Subcutaneous abdominal adipose tissue (tissue), 5 donors: Measurements from ENCODE around the gene RAG2.
A peak's percentile ranks its signal among the peaks of the same experiment; 100 is the strongest.

Experiments
- H3K27ac ChIP-seq: one replicate; pipeline ENCODE4 v1.7.0; 2013; ENCODE audit warnings: low read depth, mild to moderate bottlenecking, inconsistent platforms, low read length, moderate library complexity
- H3K27me3 ChIP-seq, 5 donors: one replicate each; pipeline ENCODE4 v1.7.0; 2013; ENCODE audit warnings: low read length in 5 of 5, inconsistent platforms in 1 of 5; ENCODE audit not compliant: control insufficient read depth in 5 of 5, insufficient read depth in 4 of 5
- H3K36me3 ChIP-seq, 5 donors: one replicate each; pipeline ENCODE4 v1.7.0; 2013; ENCODE audit warnings: low read length in 5 of 5; ENCODE audit not compliant: control insufficient read depth in 5 of 5, insufficient read depth in 5 of 5
- H3K4me1 ChIP-seq, 5 donors: one replicate each; pipeline ENCODE4 v1.7.0; 2013; ENCODE audit warnings: low read length in 5 of 5, mild to moderate bottlenecking in 3 of 5, moderate library complexity in 1 of 5; ENCODE audit not compliant: control insufficient read depth in 5 of 5, insufficient read depth in 5 of 5
- H3K4me3 ChIP-seq, 5 donors: one replicate each; pipeline ENCODE4 v1.7.0; 2013; ENCODE audit warnings: low read length in 5 of 5, low read depth in 1 of 5
- H3K9ac ChIP-seq, 5 donors: one replicate each; pipeline ENCODE4 v1.7.0; 2013; ENCODE audit warnings: low read length in 5 of 5, mild to moderate bottlenecking in 4 of 5, moderate library complexity in 3 of 5
- H3K9me3 ChIP-seq, 5 donors: one replicate each; pipeline ENCODE4 v1.7.0; 2013; ENCODE audit warnings: low read length in 5 of 5; ENCODE audit not compliant: control insufficient read depth in 5 of 5
- donor health status: healthy.
- donor health status: healthy.
- donor health status: healthy.
- donor health status: healthy.
- donor health status: healthy.

RAG2 gene

DNA sequence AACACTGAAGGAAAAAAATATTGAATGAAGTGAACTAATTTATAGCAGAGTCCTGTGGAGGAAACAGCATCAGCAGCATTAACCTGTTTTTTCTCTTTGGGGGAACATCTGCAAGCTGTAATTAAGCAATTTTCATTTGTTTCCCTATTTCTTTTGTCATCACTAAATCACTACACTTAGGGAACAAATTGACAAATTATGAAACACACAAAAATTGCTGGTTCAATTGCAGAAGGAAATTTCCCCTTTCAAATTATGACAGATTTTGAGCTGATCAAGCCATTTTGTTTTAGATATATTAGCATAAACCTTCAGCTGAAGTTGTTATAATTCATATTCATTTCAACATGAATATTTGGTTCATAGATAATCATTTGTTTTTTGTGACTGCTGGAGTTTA is 22.2 kb upstream of the RAG2 start:
- peaks cover 0 to 11% (median 7%) of the 10 kb centered on the region in 5 donors for H3K4me1 ChIP-seq
- H3K27ac ChIP-seq, result no peak overlapping the region
- no peaks in the 10 kb centered on the region for H3K27me3 ChIP-seq
- no peaks in the 10 kb centered on the region for H3K36me3 ChIP-seq
- H3K9ac ChIP-seq, result no peak overlapping the region
- H3K4me3 ChIP-seq, result no peak overlapping the region
- no peaks in the 10 kb centered on the region for H3K9me3 ChIP-seq

- H3K9me3 ChIP-seq, result no peaks in the 10 kb centered on the region
- peak overlapping the region in 3 of 5 donors; percentile 29 to 45 (median 37) for H3K4me3 ChIP-seq
- no peak overlapping the region for H3K27ac ChIP-seq
- peaks cover 0 to 11% (median 7%) of the 10 kb centered on the region in 5 donors for H3K4me1 ChIP-seq
- no peaks in the 10 kb centered on the region for H3K27me3 ChIP-seq
- H3K9ac ChIP-seq, result peak overlapping the region in 1 of 5 donors; percentile 49
- H3K36me3 ChIP-seq, result no peaks in the 10 kb centered on the region
These were observed 21.5 kb upstream of the RAG2 start for GRCh38 chr11:36619502-36619901.

- Histone ChIP-seq H3K9me3 (no peaks in the 10 kb centered on the region), H3K27ac (no peak overlapping the region), H3K9ac (no peak overlapping the region), H3K36me3 (no peaks in the 10 kb centered on the region), H3K27me3 (no peaks in the 10 kb centered on the region), H3K4me1 (peaks cover 0 to 11% (median 7%) of the 10 kb centered on the region in 5 donors), H3K4me3 (no peak overlapping the region)
These were observed 20.5 kb upstream of the RAG2 start for GRCh38 chr11:36618363-36619047.

- H3K27ac ChIP-seq, result no peak overlapping the region
- no peak overlapping the region for H3K9ac ChIP-seq
- no peaks in the 10 kb centered on the region for H3K27me3 ChIP-seq
- H3K36me3 ChIP-seq, result no peaks in the 10 kb centered on the region
- H3K4me3 ChIP-seq, result no peak overlapping the region
- no peaks in the 10 kb centered on the region for H3K9me3 ChIP-seq
- peaks cover 0 to 11% (median 7%) of the 10 kb centered on the region in 5 donors for H3K4me1 ChIP-seq
These were observed 19.7 kb upstream of the RAG2 start for GRCh38 chr11:36617543-36618362.

DNA sequence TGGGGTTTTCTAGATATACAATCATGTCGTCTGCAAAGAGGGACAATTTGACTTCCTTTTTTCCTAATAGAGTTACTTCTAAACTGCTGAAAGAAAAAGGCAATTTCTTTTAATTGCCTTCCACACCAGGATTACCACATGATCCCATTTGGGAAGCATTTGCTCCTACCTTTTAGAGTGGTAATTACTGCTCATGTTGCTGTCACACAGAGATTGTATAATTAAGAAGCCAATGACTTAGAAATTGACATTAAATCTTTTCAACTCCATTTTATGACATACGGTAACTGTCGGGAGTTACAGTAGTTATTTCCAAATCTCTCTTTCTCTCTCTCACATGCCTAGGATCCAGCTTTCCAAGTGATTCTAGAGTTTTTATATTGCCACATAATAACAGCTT is 17.8 kb upstream of the RAG2 start:
- Histone ChIP-seq H3K4me3 (no peak overlapping the region), H3K4me1 (peaks cover 0 to 11% (median 7%) of the 10 kb centered on the region in 5 donors), H3K9me3 (no peaks in the 10 kb centered on the region), H3K9ac (no peak overlapping the region), H3K36me3 (peaks cover 0 to 5% (median 3%) of the 10 kb centered on the region in 5 donors), H3K27me3 (no peaks in the 10 kb centered on the region), H3K27ac (no peak overlapping the region)

DNA sequence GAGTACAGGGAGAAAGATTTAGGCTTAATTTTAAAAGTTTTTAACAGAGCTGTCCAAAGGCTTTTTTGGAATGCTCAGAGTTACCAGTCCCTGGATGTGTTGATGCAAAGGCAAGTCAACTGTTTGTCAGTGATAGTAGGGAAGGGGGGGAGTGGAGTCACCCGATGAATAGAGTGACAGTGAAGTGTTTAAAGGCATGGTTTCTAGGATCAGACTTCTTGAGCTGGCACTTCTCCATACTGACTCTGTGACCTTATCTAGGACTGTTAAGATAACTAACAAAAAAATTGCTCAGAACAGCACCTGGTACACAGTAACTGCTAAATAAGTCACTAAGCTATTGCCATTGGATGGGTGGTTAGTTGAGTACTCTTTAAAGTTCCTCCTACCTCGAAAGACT is 11.3 kb upstream of the RAG2 start:
- H3K4me1 ChIP-seq, result no peaks in the 10 kb centered on the region
- H3K9me3 ChIP-seq, result no peaks in the 10 kb centered on the region
- no peak overlapping the region for H3K27ac ChIP-seq
- no peak overlapping the region for H3K4me3 ChIP-seq
- H3K36me3 ChIP-seq, result peaks cover 3 to 7% (median 3%) of the 10 kb centered on the region in 5 donors
- H3K9ac ChIP-seq, result no peak overlapping the region
- H3K27me3 ChIP-seq, result no peaks in the 10 kb centered on the region

GRCh38 chr11:36608491-36609199 is 10.6 kb upstream of the RAG2 start:
- H3K9me3 ChIP-seq, result no peaks in the 10 kb centered on the region
- H3K27ac ChIP-seq, result no peak overlapping the region
- no peak overlapping the region for H3K9ac ChIP-seq
- H3K4me1 ChIP-seq, result no peaks in the 10 kb centered on the region
- no peak overlapping the region for H3K4me3 ChIP-seq
- no peaks in the 10 kb centered on the region for H3K27me3 ChIP-seq
- H3K36me3 ChIP-seq, result peaks cover 3 to 7% (median 3%) of the 10 kb centered on the region in 5 donors

DNA sequence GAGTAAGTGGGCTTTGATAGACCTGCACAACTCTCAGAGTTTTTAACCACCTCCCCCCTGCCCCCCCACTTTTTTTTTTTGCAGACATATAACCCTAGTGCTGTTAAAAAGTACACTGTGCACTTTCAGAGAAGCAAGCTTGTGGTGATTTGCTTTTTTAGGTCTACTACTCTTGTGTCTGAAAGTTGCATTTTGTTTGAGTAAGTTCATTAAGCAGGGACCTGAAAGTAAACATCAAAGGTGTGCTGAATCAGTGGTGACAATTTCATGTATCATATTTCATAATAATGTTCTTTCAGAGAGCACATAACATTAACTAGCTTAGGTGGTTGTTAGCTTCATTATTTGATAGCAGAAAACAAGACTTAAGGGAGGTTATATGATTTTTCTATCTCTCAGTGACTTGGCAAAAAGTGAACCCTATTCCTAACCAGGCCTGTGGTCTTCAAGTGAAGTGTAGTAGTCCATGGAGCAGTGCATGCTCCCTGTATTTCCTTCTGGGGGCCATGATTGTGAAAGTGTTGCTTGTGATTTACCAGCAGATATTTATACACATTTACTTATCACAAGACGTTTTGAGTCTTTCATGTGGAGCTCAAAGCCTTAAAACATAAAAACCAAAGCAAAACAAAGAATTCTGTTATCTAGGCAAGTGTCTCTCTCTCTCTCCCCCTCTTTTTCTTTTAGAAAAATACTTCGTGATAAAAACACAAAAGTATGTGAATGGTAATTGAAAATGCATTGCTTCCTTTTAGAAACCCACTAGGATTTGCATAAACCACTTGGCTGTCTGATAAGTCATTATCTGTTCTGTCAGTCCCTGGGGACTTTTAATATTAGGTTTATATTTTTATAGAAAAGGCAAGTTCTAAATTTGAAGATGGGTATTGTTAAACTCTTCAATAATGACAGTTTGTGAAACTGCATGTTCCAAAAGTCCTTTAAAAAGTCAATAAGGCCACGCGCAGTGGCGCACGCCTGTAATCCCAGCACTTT is 7.5 kb upstream of the RAG2 start:
- H3K27me3 ChIP-seq, result no peaks in the 10 kb centered on the region
- H3K9me3 ChIP-seq, result no peaks in the 10 kb centered on the region
- no peak overlapping the region for H3K4me3 ChIP-seq
- H3K27ac ChIP-seq, result no peak overlapping the region
- no peaks in the 10 kb centered on the region for H3K4me1 ChIP-seq
- H3K36me3 ChIP-seq, result peaks cover 0 to 1% (median 0%) of the 10 kb centered on the region in 5 donors
- no peak overlapping the region for H3K9ac ChIP-seq

- no peak overlapping the region for H3K27ac ChIP-seq
- H3K4me3 ChIP-seq, result no peak overlapping the region
- no peaks in the 10 kb centered on the region for H3K9me3 ChIP-seq
- no peak overlapping the region for H3K9ac ChIP-seq
- H3K36me3 ChIP-seq, result no peaks in the 10 kb centered on the region
- H3K4me1 ChIP-seq, result no peaks in the 10 kb centered on the region
- no peaks in the 10 kb centered on the region for H3K27me3 ChIP-seq
These were observed 4.1 kb upstream of the RAG2 start for GRCh38 chr11:36602135-36602534.
